HG02885 (cell line): ENCODE results near the gene ANO2.
"Not testable (repeated sequence)": the region's sequence is repeated elsewhere in the genome, so short reads cannot be mapped to it uniquely, and the experiment has no call there.

Experiments used
- ATAC-seq: cut with Tn5 transposase; IDR thresholded peaks from one replicate; pipeline ENCODE4 v1.9.1; 2021; ENCODE audit warnings: mild to moderate bottlenecking; ENCODE audit not compliant: unreplicated experiment, poor library complexity

ANO2 gene

GRCh38 chr12:5573390-5573789 lies 371.7 kb downstream of the ANO2 start:
- ATAC-seq, result no peak

GRCh38 chr12:5571115-5571514 lies 373.9 kb downstream of the ANO2 start:
- ATAC-seq, result no peak

GRCh38 chr12:5570416-5570815 lies 374.6 kb downstream of the ANO2 start:
- no peak for ATAC-seq

- ATAC-seq, result no peak
Observed at GRCh38 chr12:5568325-5568981, 376.6 kb downstream of the ANO2 start.

- ATAC-seq, result no peak
Observed at GRCh38 chr12:5567016-5567725, 377.9 kb downstream of the ANO2 start.

GRCh38 chr12:5565933-5566599 lies 379.0 kb downstream of the ANO2 start:
- no peak for ATAC-seq

- no peak for ATAC-seq
Observed at GRCh38 chr12:5562581-5562980, 382.5 kb downstream of the ANO2 start.

GRCh38 chr12:5561846-5562245 lies 383.2 kb downstream of the ANO2 start:
- no peak for ATAC-seq

- ATAC-seq, result no peak
Observed at GRCh38 chr12:5561057-5561456, 384.0 kb downstream of the ANO2 start.

- no peak for ATAC-seq
Observed at GRCh38 chr12:5560265-5560664, 384.8 kb downstream of the ANO2 start.

GRCh38 chr12:5557906-5558305 lies 387.2 kb downstream of the ANO2 start:
- ATAC-seq, result no peak

- no peak for ATAC-seq
Observed at GRCh38 chr12:5556946-5557673, 387.9 kb downstream of the ANO2 start.

- ATAC-seq, result no peak
Observed at GRCh38 chr12:5556033-5556614, 388.9 kb downstream of the ANO2 start.

GRCh38 chr12:5554711-5555110 lies 390.3 kb downstream of the ANO2 start:
- no peak for ATAC-seq

GRCh38 chr12:5549011-5549410 lies 396.0 kb downstream of the ANO2 start:
- ATAC-seq, result no peak

- ATAC-seq, result no peak
Observed at GRCh38 chr12:5548152-5548943, 396.7 kb downstream of the ANO2 start.

- ATAC-seq, result no peak
Observed at GRCh38 chr12:5546616-5547015, 398.4 kb downstream of the ANO2 start.

- no peak for ATAC-seq
Observed at GRCh38 chr12:5537771-5538170, 407.3 kb downstream of the ANO2 start.

- not testable (repeated sequence) for ATAC-seq
Observed at GRCh38 chr12:5537026-5537615, 407.9 kb downstream of the ANO2 start.
